ENCODE data around the gene DCDC2C.
"Not testable (repeated sequence)": the region's sequence is repeated elsewhere in the genome, so short reads cannot be mapped to it uniquely, and the experiment has no call there.

The DCDC2C gene

DNA sequence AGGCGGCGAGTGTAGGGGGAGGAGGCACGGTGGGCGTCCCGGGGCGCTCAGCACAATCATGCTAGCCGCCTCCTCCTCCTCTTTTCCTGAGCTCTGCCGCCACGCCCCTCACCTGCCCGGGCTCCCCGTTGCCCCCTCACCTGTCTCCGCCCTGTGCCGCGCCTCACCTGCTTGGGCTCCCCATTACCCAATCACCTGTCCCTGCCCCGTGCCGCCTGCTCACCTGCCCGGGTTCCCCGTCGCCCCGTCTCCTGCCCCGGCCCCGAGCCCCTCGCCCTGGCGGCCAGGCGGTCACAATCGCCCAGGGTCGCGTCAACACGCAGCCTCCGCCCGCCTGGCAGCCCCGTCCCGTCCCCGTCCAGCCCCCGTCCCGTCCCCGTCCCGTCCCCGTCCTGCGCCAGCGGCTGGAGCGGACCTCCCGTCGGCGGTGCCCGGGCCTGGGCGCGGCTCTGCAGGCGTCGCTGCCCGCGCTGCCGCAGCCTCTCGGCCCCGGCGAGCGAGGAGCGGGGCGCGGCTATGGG, at the start of gene DCDC2C:
TSS of gene DCDC2C (plus strand) at position 340 of the 521 bp plus-strand sequence. CDS start at position 517, 177 bp downstream.
- DNase-seq = peak in 1 of 2 experiments; percentile 11

DNA sequence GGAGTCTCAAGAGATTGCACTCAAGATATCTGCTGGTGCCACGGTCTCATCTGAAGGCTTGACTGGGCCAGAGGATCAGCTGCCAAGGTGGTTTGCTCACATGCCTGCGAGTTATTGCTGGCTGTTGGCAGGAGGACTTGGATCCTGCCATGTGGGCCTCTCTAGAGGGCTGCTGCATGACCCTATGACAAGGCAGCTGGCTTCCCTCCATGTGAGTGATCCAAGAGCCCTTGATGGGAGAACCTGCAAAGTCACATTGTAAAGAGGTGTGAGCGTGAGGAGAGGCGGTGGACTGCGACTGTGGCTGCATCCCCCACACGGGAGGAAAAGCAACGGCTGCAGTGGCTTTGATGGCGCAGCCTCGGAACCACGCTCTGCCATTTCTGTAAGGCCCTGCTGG, 49.4 kb upstream of the DCDC2C start:
- DNase-seq = no peak

GRCh38 chr2:3654531-3655225, 48.7 kb upstream of the DCDC2C start:
- DNase-seq = no peak

DNA sequence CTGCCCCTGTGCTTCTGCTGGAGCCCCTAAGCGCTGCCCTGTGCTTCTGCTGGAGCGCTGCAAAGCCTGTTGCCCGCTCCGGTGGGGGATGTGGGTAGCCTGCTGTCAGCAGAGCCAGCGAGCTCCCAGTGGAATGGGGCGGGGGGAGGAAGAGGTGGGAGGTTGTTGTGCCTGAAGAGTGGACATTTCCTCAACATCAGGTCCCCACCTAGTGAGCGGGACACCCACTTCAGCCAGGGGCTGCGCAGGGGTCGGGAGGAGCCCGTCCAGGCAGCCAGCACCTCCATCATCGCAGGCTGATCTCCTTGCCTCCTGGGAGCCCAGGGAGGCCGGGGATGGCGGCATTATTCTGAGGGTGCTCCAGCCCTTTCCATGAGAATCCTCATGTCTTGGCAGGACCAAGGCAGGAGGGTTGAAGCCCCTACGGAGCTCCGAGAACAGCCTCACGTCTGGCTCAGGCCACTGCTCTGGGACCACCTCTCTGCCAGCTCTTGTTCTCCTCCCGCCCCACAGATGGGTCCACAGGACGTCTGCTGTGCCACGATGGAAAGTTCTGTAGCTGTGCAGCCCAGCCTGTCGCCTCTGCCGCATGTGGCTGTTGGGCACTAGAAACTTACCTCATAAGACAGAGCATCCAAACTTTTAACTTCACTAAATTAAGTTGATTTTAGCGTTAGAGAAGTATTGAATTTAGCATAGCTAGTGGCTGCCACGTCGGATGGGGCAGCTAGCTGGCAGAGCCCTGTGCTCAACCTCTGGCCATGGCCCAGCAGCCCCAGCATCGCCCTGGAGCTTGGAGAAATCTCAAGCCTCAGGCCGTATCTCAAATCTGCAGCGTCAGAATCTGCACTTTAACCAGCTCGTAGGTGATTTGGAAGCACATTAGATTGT, 47.3 kb upstream of the DCDC2C start:
- no peak for DNase-seq

GRCh38 chr2:3656762-3657721, 46.3 kb upstream of the DCDC2C start:
- DNase-seq = no peak

- DNase-seq = no peak
These were observed 45.5 kb upstream of the DCDC2C start, which contains the start of gene ALLC for GRCh38 chr2:3657881-3658280. ALLC (plus strand) TSS chr2:3658200; CDS start chr2:3671158, 12,958 bp downstream.

GRCh38 chr2:3659447-3660432, 43.6 kb upstream of the DCDC2C start:
- DNase-seq = no peak

GRCh38 chr2:3660640-3661039, 42.7 kb upstream of the DCDC2C start:
- not testable (repeated sequence) for DNase-seq

GRCh38 chr2:3661149-3661660, 42.2 kb upstream of the DCDC2C start:
- no peak for DNase-seq

GRCh38 chr2:3662239-3662638, 41.1 kb upstream of the DCDC2C start:
- no peak for DNase-seq

- DNase-seq = no peak
These were observed 39.3 kb upstream of the DCDC2C start for GRCh38 chr2:3664118-3664517.

DNA sequence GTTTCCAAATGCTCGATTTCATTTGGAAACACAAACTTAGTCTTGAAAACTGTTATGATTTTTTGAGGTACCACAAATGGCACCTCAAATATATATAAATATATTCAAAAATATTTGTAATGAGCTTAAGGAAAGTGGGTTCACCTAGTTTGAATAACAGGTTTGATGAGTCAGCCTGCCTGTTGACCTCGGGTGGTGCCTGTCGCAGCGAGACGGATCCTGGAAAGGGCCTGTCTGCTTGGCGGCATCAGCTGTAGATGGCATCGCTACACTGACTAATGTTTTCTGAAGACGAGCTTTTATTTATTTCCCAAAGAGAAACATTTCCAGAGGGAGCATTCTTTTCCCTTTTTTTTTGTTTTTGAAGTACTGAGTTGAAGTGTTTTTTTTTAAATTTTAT, 38.5 kb upstream of the DCDC2C start:
- DNase-seq = no peak

- DNase-seq = no peak
These were observed 37.3 kb upstream of the DCDC2C start for GRCh38 chr2:3665886-3666612.

DNA sequence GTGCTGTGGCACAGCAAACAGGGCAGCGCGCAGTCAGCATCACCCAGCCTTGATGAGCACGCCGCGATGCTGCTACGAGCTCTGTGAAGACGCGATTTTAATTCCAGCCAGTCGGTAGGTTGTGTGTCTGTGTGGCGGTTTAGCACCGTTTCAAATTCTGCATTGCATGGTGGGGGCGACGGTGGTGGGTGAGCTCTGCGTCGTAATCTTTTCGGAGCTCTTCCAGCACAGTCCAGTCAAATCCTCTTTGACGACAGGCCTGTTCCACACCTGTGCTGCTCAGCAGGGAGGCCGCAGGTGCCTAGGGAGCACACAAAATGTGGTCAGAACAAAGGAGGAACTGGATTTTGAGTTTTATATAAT, 36.8 kb upstream of the DCDC2C start:
- DNase-seq = no peak

DNA sequence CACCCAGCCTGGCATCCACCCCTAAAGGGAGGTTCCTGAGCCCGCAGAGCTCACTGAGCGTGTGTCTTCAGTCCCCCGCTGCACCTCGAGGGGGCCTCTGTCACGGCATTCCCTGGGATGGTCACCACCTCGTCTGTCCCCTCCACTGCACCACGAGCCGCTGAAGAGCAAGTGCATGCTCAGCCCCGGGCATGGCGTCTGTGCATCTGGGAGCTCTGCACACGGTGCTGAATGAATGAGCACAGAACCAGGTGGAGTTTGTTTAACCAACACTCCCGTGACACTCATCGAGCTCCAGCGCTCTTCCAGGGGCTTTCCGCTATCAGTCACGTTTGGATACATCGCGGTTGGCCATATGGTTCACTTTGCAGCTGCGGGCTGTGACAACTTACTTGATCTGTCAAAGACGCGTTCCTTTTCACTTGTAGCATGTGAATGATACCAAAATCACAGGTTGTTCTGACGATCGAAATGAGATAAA, 36.2 kb upstream of the DCDC2C start:
- DNase-seq = peak in 1 of 2 experiments; percentile 50

- no peak for DNase-seq
These were observed 33.7 kb upstream of the DCDC2C start for GRCh38 chr2:3669656-3670055.

DNA sequence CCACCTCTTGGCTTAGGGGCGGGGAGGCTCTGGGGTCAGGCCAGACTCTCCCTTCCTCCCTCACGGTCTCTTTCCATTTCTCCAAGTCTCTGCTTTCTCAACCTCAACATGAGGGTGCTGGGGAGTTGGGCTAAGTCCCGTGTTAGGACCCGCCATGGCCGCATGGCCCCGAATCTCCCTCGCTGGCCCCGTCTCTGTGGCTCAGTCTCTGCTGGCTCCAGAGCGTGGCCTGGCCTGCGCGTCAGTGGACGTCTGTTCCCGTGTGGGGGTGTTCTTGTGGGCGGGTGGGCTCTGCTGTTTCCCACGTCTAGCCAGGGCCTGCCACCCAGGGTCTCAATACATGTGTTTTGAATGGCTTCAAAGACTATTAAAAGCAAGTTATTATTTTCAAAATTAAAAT, 33.0 kb upstream of the DCDC2C start:
- DNase-seq = no peak

DNA sequence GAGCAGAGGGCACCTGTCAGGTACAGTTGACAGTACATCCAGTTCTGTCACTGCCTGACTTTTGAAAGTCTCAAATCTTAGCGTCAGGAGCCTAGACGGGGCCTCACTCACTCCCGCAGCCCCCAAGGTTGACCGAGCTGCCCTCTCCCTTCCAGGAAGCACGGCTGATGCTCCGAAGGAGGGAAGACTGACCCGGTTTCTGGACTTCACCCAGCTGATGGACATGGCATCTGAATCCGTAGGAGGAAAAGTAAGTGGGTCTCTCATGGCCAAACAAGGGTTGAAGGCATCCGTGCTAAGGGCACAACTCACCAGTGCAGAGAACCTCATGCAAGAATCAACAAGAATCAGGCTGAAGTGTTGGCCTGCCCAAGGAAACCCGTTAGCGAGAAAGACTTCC, 32.4 kb upstream of the DCDC2C start:
- DNase-seq = no peak

DNA sequence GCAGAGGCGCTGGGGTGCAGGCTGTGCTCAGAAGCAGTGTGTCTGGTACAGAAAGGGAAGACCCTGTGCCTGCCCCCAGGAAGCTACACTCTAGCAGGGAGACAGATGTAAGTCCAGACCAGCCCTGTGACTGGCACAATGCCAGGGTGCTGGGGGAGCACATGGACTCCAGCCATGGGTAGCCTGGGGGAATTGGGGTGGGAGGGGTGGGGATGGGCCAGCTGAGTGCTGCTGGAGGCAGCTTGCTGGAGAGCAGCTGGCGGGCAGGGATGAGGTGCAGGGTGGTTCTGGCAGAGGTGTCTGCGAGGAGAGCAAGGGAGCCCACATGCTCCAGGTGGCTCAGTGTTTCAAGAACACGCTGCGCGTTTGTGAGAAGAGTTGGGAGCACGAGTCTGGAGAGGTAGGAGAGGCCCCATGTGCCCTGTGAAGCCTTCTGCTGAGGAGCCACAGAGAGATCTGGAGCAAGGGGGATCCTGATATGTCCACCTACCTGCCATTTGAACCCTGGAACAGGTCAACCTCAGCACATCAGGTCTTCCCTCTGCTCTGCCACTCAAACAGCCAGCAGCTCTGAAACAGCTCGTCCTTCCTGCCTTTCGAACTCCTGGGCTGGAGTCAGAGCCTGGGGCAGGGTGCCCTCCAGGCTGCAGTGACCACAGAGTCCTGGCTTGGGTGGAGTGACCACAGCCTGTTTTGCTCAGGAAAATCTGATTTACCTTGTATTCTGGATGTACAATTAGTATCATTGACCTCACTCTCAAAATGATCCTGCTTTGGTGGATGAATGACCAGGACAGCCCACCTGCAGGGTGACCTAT, 30.3 kb upstream of the DCDC2C start:
- no peak for DNase-seq

All from NCI-H526 (cell line).